ENCODE data around the gene SLIT3.

DNA sequence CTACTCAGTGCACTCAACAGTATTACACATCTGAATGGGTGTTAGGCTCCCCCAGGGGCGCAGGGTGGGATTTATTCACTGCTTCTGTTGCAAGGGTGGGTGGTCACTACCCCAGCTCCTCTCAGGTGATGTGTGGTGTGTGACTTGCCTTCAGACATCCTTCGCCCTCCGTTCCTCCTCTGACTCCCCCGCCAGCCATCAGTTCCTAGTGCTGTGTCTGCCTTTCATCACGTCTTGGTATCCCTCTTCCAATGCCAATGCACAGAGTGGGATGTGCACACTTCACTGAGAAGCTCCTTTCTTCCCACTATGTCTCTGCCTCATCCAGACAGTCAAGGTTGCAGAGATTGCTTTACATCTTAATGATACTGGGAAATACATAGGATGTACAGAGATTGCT is 79.4 kb downstream of the SLIT3 start:
- TF ChIP-seq, protein P1, sequence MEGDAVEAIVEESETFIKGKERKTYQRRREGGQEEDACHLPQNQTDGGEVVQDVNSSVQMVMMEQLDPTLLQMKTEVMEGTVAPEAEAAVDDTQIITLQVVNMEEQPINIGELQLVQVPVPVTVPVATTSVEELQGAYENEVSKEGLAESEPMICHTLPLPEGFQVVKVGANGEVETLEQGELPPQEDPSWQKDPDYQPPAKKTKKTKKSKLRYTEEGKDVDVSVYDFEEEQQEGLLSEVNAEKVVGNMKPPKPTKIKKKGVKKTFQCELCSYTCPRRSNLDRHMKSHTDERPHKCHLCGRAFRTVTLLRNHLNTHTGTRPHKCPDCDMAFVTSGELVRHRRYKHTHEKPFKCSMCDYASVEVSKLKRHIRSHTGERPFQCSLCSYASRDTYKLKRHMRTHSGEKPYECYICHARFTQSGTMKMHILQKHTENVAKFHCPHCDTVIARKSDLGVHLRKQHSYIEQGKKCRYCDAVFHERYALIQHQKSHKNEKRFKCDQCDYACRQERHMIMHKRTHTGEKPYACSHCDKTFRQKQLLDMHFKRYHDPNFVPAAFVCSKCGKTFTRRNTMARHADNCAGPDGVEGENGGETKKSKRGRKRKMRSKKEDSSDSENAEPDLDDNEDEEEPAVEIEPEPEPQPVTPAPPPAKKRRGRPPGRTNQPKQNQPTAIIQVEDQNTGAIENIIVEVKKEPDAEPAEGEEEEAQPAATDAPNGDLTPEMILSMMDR (IDR thresholded peaks at IDR 0.05 in 4 of 5, conservative IDR thresholded peaks at IDR 0.05 in 1 of 5): no peak
- no peak for TF ChIP-seq POLR2A (IDR thresholded peaks at IDR 0.05)

Measured in gastrocnemius medialis (tissue), 4 donors.